Endodermal cell (in vitro differentiated cells): ENCODE data around the gene ACOT9. TPM values are rescaled to one million over a fixed set of nuclear protein-coding genes. Genes with fewer than 3 reads are reported as not detected.

Source experiments
- DNase-seq: peaks from one replicate; pipeline ENCODE4 v3.0.0-alpha.2; 2017
- H3K27ac ChIP-seq: 2 replicates; pipeline ENCODE4 v1.5.1; 2013; ENCODE audit warnings: mild to moderate bottlenecking, low read depth, low read length, moderate library complexity
- H3K27me3 ChIP-seq: 2 replicates; pipeline ENCODE4 v1.6.1; 2013; ENCODE audit warnings: mild to moderate bottlenecking, low read length, moderate library complexity; ENCODE audit not compliant: insufficient read depth, control insufficient read depth, poor library complexity, severe bottlenecking
- H3K36me3 ChIP-seq: 2 replicates; pipeline ENCODE4 v1.7.0; 2013; ENCODE audit warnings: mild to moderate bottlenecking, low read length, moderate library complexity; ENCODE audit not compliant: control insufficient read depth, insufficient read depth
- H3K4me1 ChIP-seq: one replicate; pipeline ENCODE4 v1.7.0; 2013; ENCODE audit warnings: low read length; ENCODE audit not compliant: control insufficient read depth, insufficient read depth
- H3K4me3 ChIP-seq: 2 replicates; pipeline ENCODE4 v1.5.1; 2013; ENCODE audit warnings: mild to moderate bottlenecking, low read length, moderate library complexity
- H3K9ac ChIP-seq: 2 replicates; pipeline ENCODE4 v1.6.1; 2013; ENCODE audit warnings: mild to moderate bottlenecking, low read length, moderate library complexity; ENCODE audit not compliant: poor library complexity, severe bottlenecking; ENCODE audit errors: extremely low read depth
- H3K9me3 ChIP-seq: 2 replicates; pipeline ENCODE4 v1.6.1; 2013; ENCODE audit warnings: mild to moderate bottlenecking, low read length, moderate library complexity; ENCODE audit not compliant: control insufficient read depth
- H3K27ac Mint-ChIP-seq: 2 replicates; pipeline ENCODE4 v1.8.0; 2020; ENCODE audit warnings: mixed read lengths
- H3K27me3 Mint-ChIP-seq: 2 replicates; pipeline ENCODE4 v1.8.0; 2021; ENCODE audit warnings: mild to moderate bottlenecking, mixed read lengths; ENCODE audit not compliant: insufficient read depth
- H3K36me3 Mint-ChIP-seq: 2 replicates; pipeline ENCODE4 v1.8.0; 2020; ENCODE audit warnings: low read depth, mixed read lengths
- H3K4me1 Mint-ChIP-seq: 2 replicates; pipeline ENCODE4 v1.8.0; 2020; ENCODE audit warnings: mixed read lengths
- H3K4me3 Mint-ChIP-seq: 2 replicates; pipeline ENCODE4 v1.8.0; 2020; ENCODE audit warnings: mild to moderate bottlenecking, moderate library complexity, mixed read lengths
- H3K9me3 Mint-ChIP-seq: 2 replicates; pipeline ENCODE4 v1.8.0; 2020; ENCODE audit warnings: mild to moderate bottlenecking, mixed read lengths
- CTCF ChIP-seq: fragments of 200-600 bp; sonication (generic); conservative IDR thresholded peaks from 2 replicates; pipeline ENCODE4 v1.5.0; 2021; ENCODE audit warnings: antibody characterized with exemption, mild to moderate bottlenecking
- WGBS, 2 experiments: methylation state at CpG; one replicate each; pipeline versions ENCODE4 v1.1.5 to v1.1.7; 2013; ENCODE audit warnings: missing lambda C conversion rate in 2 of 2, mixed read lengths in 1 of 2; ENCODE audit not compliant: insufficient coverage in 1 of 2, insufficient read length in 1 of 2; 5-methylcytosine and 5-hydroxymethylcytosine counted together
- total RNA-seq, 2 donors: library from RNA; stranded (reverse); fragmentation: NEBNext Ultra II Directional in 1 of 2; extraction: Animal tissue kit (Norgen Biotek cat#: 25700) in 1 of 2; gene quantifications; 2 replicates in 1 of 2; 3 replicates in 1 of 2; pipeline ENCODE4 v1.2.1, GENCODE V29; 2021

The ACOT9 gene
- total RNA-seq, 2 donors from 2014 or later, result 34.6 to 58.4 TPM

GRCh38 chrX:23726191-23726590, 16.9 kb downstream of the ACOT9 start:
- no peak overlapping the region for H3K27ac Mint-ChIP-seq
- Histone ChIP-seq H3K4me1 (no peaks in the 10 kb centered on the region), H3K4me3 (no peak overlapping the region), H3K27me3 (no peaks in the 10 kb centered on the region), H3K27ac (no peak overlapping the region), H3K9me3 (no peaks in the 10 kb centered on the region), H3K9ac (no peak overlapping the region), H3K36me3 (peaks cover 10% of the 10 kb centered on the region)
- H3K4me1 Mint-ChIP-seq, result no peaks in the 10 kb centered on the region
- no peak for TF ChIP-seq CTCF
- 80 to 100% methylated on average over 1 to 6 of the region's 6 CpGs for WGBS, 2 experiments
- H3K9me3 Mint-ChIP-seq, result no peaks in the 10 kb centered on the region
- H3K4me3 Mint-ChIP-seq, result no peak overlapping the region
- H3K36me3 Mint-ChIP-seq, result peaks cover 61% of the 10 kb centered on the region
- no peaks in the 10 kb centered on the region for H3K27me3 Mint-ChIP-seq
- DNase-seq, result no peak

- Histone ChIP-seq H3K27ac (no peak overlapping the region), H3K27me3 (no peaks in the 10 kb centered on the region), H3K4me3 (no peak overlapping the region), H3K9ac (no peak overlapping the region), H3K36me3 (peaks cover 16% of the 10 kb centered on the region), H3K9me3 (no peaks in the 10 kb centered on the region), H3K4me1 (peaks cover 3% of the 10 kb centered on the region)
- H3K27me3 Mint-ChIP-seq, result no peaks in the 10 kb centered on the region
- H3K4me3 Mint-ChIP-seq, result no peak overlapping the region
- H3K4me1 Mint-ChIP-seq, result peaks cover 8% of the 10 kb centered on the region
- peaks cover 53% of the 10 kb centered on the region for H3K36me3 Mint-ChIP-seq
- TF ChIP-seq CTCF, result no peak
- WGBS, 2 experiments, result 95 to 97% methylated on average over 5 to 6 of the region's 8 CpGs
- DNase-seq, result no peak
- no peaks in the 10 kb centered on the region for H3K9me3 Mint-ChIP-seq
- H3K27ac Mint-ChIP-seq, result no peak overlapping the region
Observed at GRCh38 chrX:23720117-23720677, 22.9 kb downstream of the ACOT9 start.

- Mint-ChIP-seq H3K9me3 (no peaks in the 10 kb centered on the region), H3K36me3 (peaks cover 76% of the 10 kb centered on the region), H3K4me3 (no peak overlapping the region), H3K27ac (no peak overlapping the region), H3K4me1 (no peaks in the 10 kb centered on the region), H3K27me3 (no peaks in the 10 kb centered on the region)
- no peak overlapping the region for H3K4me3 ChIP-seq
- no peaks in the 10 kb centered on the region for H3K27me3 ChIP-seq
- 74% methylated on average over 4 of the region's 5 CpGs; no CpG with 5 or more reads in 1 of the 2 experiments for WGBS, 2 experiments
- H3K9me3 ChIP-seq, result no peaks in the 10 kb centered on the region
- H3K27ac ChIP-seq, result no peak overlapping the region
- TF ChIP-seq CTCF, result no peak
- no peak for DNase-seq
- H3K36me3 ChIP-seq, result peaks cover 42% of the 10 kb centered on the region
- H3K4me1 ChIP-seq, result no peaks in the 10 kb centered on the region
- H3K9ac ChIP-seq, result no peak overlapping the region
Observed at GRCh38 chrX:23705235-23705634, 37.8 kb downstream of the ACOT9 start.
